Measurements from ENCODE around the gene C3orf20. TPM values are rescaled to one million over a fixed set of nuclear protein-coding genes. Genes with fewer than 3 reads are reported as not detected.

The C3orf20 gene
- total and polyA plus RNA-seq, 2 of the 13 experiments (the other 11 are each of a cell fraction or from before 2014, with no cell fraction given), result 0.03 to 0.04 TPM

GRCh38 chr3:14718539-14718938 is 43.6 kb downstream of the C3orf20 start (continued):
- TF ChIP-seq ZNF329 (CRISPR knock-in tag; IDR thresholded peaks at IDR 0.05; ENCODE audit: low read depth) (no peak), ATAD3A (CRISPR knock-in tag; IDR thresholded peaks at IDR 0.05) (no peak)

GRCh38 chr3:14719006-14719405 is 44.1 kb downstream of the C3orf20 start:
- intact Hi-C loops (cut with micrococcal nuclease; ENCODE audit: unreplicated experiment) (no loop called here), in situ Hi-C loops (cut with HindIII; ENCODE audit: extremely low pct_ligation_motif_present, low pct_unique_long_range_greater_than_20kb) (no loop called here)
- no TSS peak for BruUV-seq (replicated peaks)
- no peak for ATAC-seq
- no peak overlapping the region for H3K27ac ChIP-seq (ENCODE audit: extremely low read length, insufficient read depth, low read length)
- peaks cover 0 to 3% of the 10 kb centered on the region in 2 experiments; a peak in 1 of 5 replicates for H3K27me3 ChIP-seq (ENCODE audit: control insufficient read depth in 1 of 2, insufficient read depth in 2 of 2, low read length in 2 of 2)
- no peak overlapping the region for H2AFZ ChIP-seq (ENCODE audit: low read length)
- H3K9me3 ChIP-seq (ENCODE audit: low read length), result no peaks in the 10 kb centered on the region
- H3K4me3 ChIP-seq (replicated peaks in 1 of 3; ENCODE audit: insufficient read depth in 1 of 3, low read depth in 2 of 3, low read length in 3 of 3), result no peak overlapping the region
- H3K79me2 ChIP-seq (ENCODE audit: insufficient read depth, low read length), result no peaks in the 10 kb centered on the region
- H4K20me1 ChIP-seq (ENCODE audit: insufficient read depth, low read length), result no peaks in the 10 kb centered on the region
- no peak overlapping the region for H3K4me2 ChIP-seq (ENCODE audit: low read depth, low read length)
- CTCF ChIA-PET (ENCODE audit: low intra/inter-chr PET ratio, low total read pairs), result no interaction called here
- POLR2A ChIA-PET, result no interaction called here
- H3K4me1 ChIP-seq (ENCODE audit: insufficient read depth, low read length), result no peaks in the 10 kb centered on the region
- DNase-seq (ENCODE audit: low spot score), result no peak
- 5% methylated on average over 2 of the region's 2 CpGs for WGBS (ENCODE audit: low lambda C conversion rate)
- FAIRE-seq, result no peak
- H3K36me3 ChIP-seq (replicated peaks in 1 of 2; ENCODE audit: control insufficient read depth in 1 of 2, insufficient read depth in 2 of 2, low read length in 2 of 2), result no peaks in the 10 kb centered on the region
- H3K9ac ChIP-seq (ENCODE audit: insufficient read depth, low read depth, low read length), result no peak overlapping the region
- no peak for TF ChIP-seq ZNF256 (CRISPR knock-in tag; conservative IDR thresholded peaks at IDR 0.05)
- no peak for TF ChIP-seq CSRNP1 (CRISPR knock-in tag; IDR thresholded peaks at IDR 0.05)
- TF ChIP-seq THAP11 (CRISPR knock-in tag; IDR thresholded peaks at IDR 0.05), result no peak
- no peak for TF ChIP-seq KDM4B (CRISPR knock-in tag; IDR thresholded peaks at IDR 0.05)
- TF ChIP-seq ZFP90 (CRISPR knock-in tag; IDR thresholded peaks at IDR 0.05; ENCODE audit: borderline replicate concordance), result no peak
- no peak for TF ChIP-seq PAXIP1 (CRISPR knock-in tag; conservative IDR thresholded peaks at IDR 0.05)
- TF ChIP-seq ARNT (IDR thresholded peaks at IDR 0.05), result no peak
- no peak for TF ChIP-seq MXD4 (CRISPR knock-in tag; IDR thresholded peaks at IDR 0.05)
- TF ChIP-seq ZNF382 (CRISPR knock-in tag; IDR thresholded peaks at IDR 0.05; ENCODE audit: borderline replicate concordance), result no peak
- no peak for TF ChIP-seq ZBTB14 (CRISPR knock-in tag; IDR thresholded peaks at IDR 0.05)
- no peak for TF ChIP-seq MTF2 (CRISPR knock-in tag; IDR thresholded peaks at IDR 0.05; ENCODE audit: borderline replicate concordance)

All from HepG2 (cell line).